Adipocyte (in vitro differentiated cells): ENCODE results near the gene LMOD2.
"Not testable (repeated sequence)": the region's sequence is repeated elsewhere in the genome, so short reads cannot be mapped to it uniquely, and the experiment has no call there.

Source experiments
- DNase-seq: peaks from one replicate; pipeline ENCODE4 v3.0.0-alpha.2; 2015; ENCODE audit warnings: low read depth
- H3K27me3 ChIP-seq: replicated peaks from 2 replicates; pipeline ENCODE4 v1.7.0; 2013; ENCODE audit warnings: mild to moderate bottlenecking, low read length, moderate library complexity; ENCODE audit not compliant: control insufficient read depth, insufficient read depth
- H3K36me3 ChIP-seq: 2 replicates; pipeline ENCODE4 v1.7.0; 2013; ENCODE audit warnings: low read length, mild to moderate bottlenecking, moderate library complexity; ENCODE audit not compliant: control insufficient read depth, insufficient read depth, severe bottlenecking
- H3K4me1 ChIP-seq: 2 replicates; pipeline ENCODE4 v1.7.0; 2013; ENCODE audit warnings: mild to moderate bottlenecking, low read length, moderate library complexity; ENCODE audit not compliant: control insufficient read depth, insufficient read depth
- H3K4me3 ChIP-seq: 2 replicates; pipeline ENCODE4 v1.7.0; 2013; ENCODE audit warnings: mild to moderate bottlenecking, low read length, moderate library complexity
- H3K9ac ChIP-seq: 2 replicates; pipeline ENCODE4 v1.7.0; 2013; ENCODE audit warnings: mild to moderate bottlenecking, low read length, moderate library complexity
- H3K9me3 ChIP-seq: 2 replicates; pipeline ENCODE4 v1.7.0; 2013; ENCODE audit warnings: mild to moderate bottlenecking, low read length, moderate library complexity; ENCODE audit not compliant: control insufficient read depth

The LMOD2 gene

GRCh38 chr7:123627851-123628250, 27.8 kb upstream of the LMOD2 start:
- H3K27me3 ChIP-seq = no peaks in the 10 kb centered on the region
- H3K4me3 ChIP-seq = no peak overlapping the region
- H3K36me3 ChIP-seq = no peaks in the 10 kb centered on the region
- H3K9me3 ChIP-seq = no peaks in the 10 kb centered on the region
- H3K9ac ChIP-seq = no peak overlapping the region
- no peaks in the 10 kb centered on the region for H3K4me1 ChIP-seq
- no peak for DNase-seq

GRCh38 chr7:123628829-123629228, 26.8 kb upstream of the LMOD2 start:
- no peaks in the 10 kb centered on the region for H3K27me3 ChIP-seq
- no peak overlapping the region for H3K4me3 ChIP-seq
- no peaks in the 10 kb centered on the region for H3K4me1 ChIP-seq
- DNase-seq = no peak
- no peak overlapping the region for H3K9ac ChIP-seq
- no peaks in the 10 kb centered on the region for H3K9me3 ChIP-seq
- H3K36me3 ChIP-seq = no peaks in the 10 kb centered on the region

GRCh38 chr7:123629281-123629680, 26.4 kb upstream of the LMOD2 start:
- H3K9ac ChIP-seq = no peak overlapping the region
- H3K4me3 ChIP-seq = no peak overlapping the region
- no peaks in the 10 kb centered on the region for H3K27me3 ChIP-seq
- DNase-seq = no peak
- no peaks in the 10 kb centered on the region for H3K36me3 ChIP-seq
- H3K4me1 ChIP-seq = no peaks in the 10 kb centered on the region
- no peaks in the 10 kb centered on the region for H3K9me3 ChIP-seq

- no peaks in the 10 kb centered on the region for H3K27me3 ChIP-seq
- DNase-seq = no peak
- no peak overlapping the region for H3K9ac ChIP-seq
- H3K4me1 ChIP-seq = no peaks in the 10 kb centered on the region
- H3K36me3 ChIP-seq = no peaks in the 10 kb centered on the region
- no peaks in the 10 kb centered on the region for H3K9me3 ChIP-seq
- no peak overlapping the region for H3K4me3 ChIP-seq
These were observed 22.9 kb upstream of the LMOD2 start for GRCh38 chr7:123632808-123633207.

- Histone ChIP-seq H3K4me3 (no peak overlapping the region), H3K4me1 (no peaks in the 10 kb centered on the region), H3K27me3 (no peaks in the 10 kb centered on the region), H3K9me3 (no peaks in the 10 kb centered on the region), H3K36me3 (no peaks in the 10 kb centered on the region), H3K9ac (no peak overlapping the region)
- DNase-seq = peak; percentile 66
These were observed 22.1 kb upstream of the LMOD2 start for GRCh38 chr7:123633553-123633952.

- H3K9me3 ChIP-seq, H3K27me3 ChIP-seq, H3K36me3 ChIP-seq, H3K9ac ChIP-seq, H3K4me1 ChIP-seq, H3K4me3 ChIP-seq, DNase-seq: not testable (repeated sequence)
These were observed 21.6 kb upstream of the LMOD2 start for GRCh38 chr7:123634011-123634573.

- H3K9me3 ChIP-seq = no peaks in the 10 kb centered on the region
- H3K27me3 ChIP-seq = no peaks in the 10 kb centered on the region
- no peaks in the 10 kb centered on the region for H3K4me1 ChIP-seq
- H3K9ac ChIP-seq = no peak overlapping the region
- no peak overlapping the region for H3K4me3 ChIP-seq
- DNase-seq = peak; percentile 75
- H3K36me3 ChIP-seq = no peaks in the 10 kb centered on the region
These were observed 19.9 kb upstream of the LMOD2 start for GRCh38 chr7:123635551-123636359.

GRCh38 chr7:123637203-123637602, 18.5 kb upstream of the LMOD2 start:
- no peak for DNase-seq
- H3K9me3 ChIP-seq = no peaks in the 10 kb centered on the region
- no peaks in the 10 kb centered on the region for H3K27me3 ChIP-seq
- no peak overlapping the region for H3K9ac ChIP-seq
- H3K4me1 ChIP-seq = peaks cover 5% of the 10 kb centered on the region
- no peak overlapping the region for H3K4me3 ChIP-seq
- H3K36me3 ChIP-seq = no peaks in the 10 kb centered on the region

GRCh38 chr7:123637878-123638277, 17.8 kb upstream of the LMOD2 start:
- Histone ChIP-seq H3K9me3 (no peaks in the 10 kb centered on the region), H3K4me3 (no peak overlapping the region), H3K4me1 (peaks cover 7% of the 10 kb centered on the region), H3K27me3 (no peaks in the 10 kb centered on the region), H3K9ac (no peak overlapping the region), H3K36me3 (no peaks in the 10 kb centered on the region)
- no peak for DNase-seq

- Histone ChIP-seq H3K9ac (no peak overlapping the region), H3K36me3 (no peaks in the 10 kb centered on the region), H3K27me3 (no peaks in the 10 kb centered on the region), H3K9me3 (no peaks in the 10 kb centered on the region), H3K4me3 (no peak overlapping the region), H3K4me1 (peaks cover 23% of the 10 kb centered on the region)
- no peak for DNase-seq
These were observed 16.0 kb upstream of the LMOD2 start for GRCh38 chr7:123639631-123640030.

GRCh38 chr7:123640583-123640982, 15.1 kb upstream of the LMOD2 start:
- DNase-seq = no peak

More at GRCh38 chr7:123640583-123640982, 15.1 kb upstream of the LMOD2 start:
- Histone ChIP-seq H3K4me3 (no peak overlapping the region), H3K27me3 (no peaks in the 10 kb centered on the region), H3K9me3 (no peaks in the 10 kb centered on the region), H3K36me3 (no peaks in the 10 kb centered on the region), H3K9ac (no peak overlapping the region), H3K4me1 (peaks cover 31% of the 10 kb centered on the region)
